GM18511 (cell line): ENCODE results near the gene TAMM41.
"Not testable (repeated sequence)": the region's sequence is repeated elsewhere in the genome, so short reads cannot be mapped to it uniquely, and the experiment has no call there.

Source experiments
- ATAC-seq: cut with Tn5 transposase; IDR thresholded peaks from one replicate; pipeline ENCODE4 v1.9.1; 2021; ENCODE audit warnings: mild to moderate bottlenecking, moderate library complexity; ENCODE audit not compliant: unreplicated experiment

TAMM41 gene, protein sequence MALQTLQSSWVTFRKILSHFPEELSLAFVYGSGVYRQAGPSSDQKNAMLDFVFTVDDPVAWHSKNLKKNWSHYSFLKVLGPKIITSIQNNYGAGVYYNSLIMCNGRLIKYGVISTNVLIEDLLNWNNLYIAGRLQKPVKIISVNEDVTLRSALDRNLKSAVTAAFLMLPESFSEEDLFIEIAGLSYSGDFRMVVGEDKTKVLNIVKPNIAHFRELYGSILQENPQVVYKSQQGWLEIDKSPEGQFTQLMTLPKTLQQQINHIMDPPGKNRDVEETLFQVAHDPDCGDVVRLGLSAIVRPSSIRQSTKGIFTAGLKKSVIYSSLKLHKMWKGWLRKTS

DNA sequence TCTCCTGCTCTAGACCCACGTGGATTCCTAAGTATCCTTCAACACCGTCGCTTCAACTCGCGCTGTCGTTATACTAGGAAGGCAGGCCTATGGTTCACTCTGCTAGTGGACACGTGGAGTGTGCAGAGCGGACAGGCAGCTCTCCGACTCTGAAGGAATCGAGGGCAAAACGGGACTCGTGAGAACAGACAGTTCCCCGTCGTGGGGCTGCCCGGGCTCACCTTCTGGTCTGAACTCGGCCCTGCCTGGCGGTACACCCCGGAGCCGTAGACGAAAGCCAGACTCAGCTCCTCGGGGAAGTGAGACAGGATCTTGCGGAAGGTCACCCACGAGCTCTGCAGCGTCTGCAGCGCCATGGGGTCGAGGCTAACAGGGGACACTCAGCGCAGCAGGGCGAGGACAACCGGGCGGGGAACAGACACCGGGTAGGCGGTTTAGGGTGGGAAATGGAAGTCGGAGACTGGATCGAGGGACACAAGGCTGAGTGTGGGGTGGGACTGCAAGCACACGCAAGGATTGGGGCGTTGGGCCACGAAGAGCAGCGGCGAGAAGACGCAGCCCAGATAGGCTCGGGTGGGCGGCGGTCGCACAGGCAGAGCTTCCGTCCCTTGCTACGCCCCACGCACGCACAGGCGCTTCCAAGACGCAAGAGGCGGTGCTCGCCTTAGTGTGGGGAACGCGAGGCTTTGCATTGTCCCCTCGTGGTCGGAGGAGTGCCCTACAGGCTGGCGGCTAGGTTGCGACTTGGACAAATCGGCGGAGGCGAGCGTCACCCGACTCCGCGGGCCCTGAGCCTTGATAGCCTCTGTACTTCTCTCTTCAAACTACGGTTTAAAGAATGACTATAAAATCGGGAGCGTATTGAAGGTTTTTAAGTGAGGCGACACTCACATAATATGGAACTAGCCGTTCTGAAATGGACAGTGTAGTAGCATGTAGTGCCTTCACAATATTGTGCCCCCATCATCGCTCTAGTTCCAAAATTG is at the start of gene TAMM41:
TAMM41 (minus strand) TSS at position 605 of the 986 bp plus-strand sequence; CDS start at position 356, 249 bp downstream.
- peak; percentile 100 for ATAC-seq

DNA sequence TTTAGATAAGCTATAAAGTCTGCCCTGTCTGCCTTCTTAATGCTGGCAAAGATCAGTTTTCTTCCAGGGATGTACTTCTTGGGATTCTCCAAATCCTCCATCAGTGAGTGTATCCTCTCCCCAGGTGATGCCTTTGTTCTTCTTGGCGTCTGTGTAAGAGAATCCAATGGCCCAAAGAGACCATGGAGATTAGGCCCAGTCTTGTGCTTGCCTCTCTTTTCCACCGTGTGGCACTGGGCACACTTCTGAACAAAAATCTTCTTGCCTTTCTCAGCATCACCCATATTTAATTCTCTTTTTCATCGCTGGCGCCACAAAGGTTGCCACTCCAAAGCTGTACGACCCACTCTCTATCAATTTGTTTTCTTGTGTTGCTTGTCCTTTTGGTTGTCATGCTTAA is 32.2 kb upstream of the TAMM41 start:
- ATAC-seq: no peak

DNA sequence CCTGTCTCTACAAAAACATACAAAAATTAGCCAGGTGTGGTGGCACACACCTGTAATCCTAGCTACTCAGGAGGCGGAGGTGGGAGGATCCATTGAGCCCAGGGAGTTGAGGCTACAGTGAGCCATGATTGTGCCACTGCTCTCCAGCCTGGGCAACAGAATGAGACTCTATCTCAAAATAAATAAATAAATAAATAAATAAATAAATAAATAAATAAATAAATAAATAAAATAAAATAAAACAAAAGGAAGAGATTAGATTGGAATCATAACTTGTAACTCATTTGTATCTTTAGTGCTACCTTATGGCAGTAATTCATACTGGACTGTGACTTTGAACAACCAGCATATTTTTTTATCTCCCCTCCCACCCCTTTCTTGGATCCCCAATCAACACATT is 28.0 kb upstream of the TAMM41 start:
- not testable (repeated sequence) for ATAC-seq

DNA sequence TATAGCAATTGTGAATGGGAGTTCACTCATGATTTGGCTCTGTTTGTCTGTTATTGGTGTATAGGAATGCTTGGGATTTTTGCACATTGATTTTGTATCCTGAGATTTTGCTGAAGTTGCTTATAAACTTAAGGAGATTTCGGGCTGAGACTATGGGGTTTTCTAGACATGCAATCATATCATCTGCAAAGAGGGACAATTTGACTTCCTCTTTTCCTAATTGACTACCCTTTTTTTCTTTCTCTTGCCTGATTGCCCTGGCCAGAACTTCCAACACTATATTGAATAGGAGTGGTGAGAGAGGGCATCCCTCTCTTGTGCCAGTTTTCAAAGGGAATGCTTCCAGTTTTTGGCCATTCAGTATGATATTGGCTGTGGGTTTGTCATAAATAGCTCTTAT is 17.1 kb upstream of the TAMM41 start:
- not testable (repeated sequence) for ATAC-seq

DNA sequence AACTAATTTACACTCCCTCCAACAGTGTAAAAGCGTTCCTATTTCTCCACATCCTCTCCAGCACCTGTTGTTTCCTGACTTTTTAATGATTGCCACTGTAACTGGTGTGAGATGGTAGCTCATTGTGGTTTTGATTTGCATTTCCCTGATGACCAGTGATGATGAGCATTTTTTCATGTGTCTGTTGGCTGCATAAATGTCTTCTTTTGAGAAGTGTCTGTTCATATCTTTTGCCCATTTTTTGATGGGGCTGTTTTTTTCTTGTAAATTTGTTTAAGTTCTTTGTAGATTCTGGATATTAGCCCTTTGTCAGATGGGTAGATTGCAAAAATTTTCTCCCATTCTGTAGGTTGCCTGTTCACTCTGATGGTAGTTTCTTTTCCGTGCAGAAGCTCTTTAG is 15.9 kb upstream of the TAMM41 start:
- not testable (repeated sequence) for ATAC-seq

DNA sequence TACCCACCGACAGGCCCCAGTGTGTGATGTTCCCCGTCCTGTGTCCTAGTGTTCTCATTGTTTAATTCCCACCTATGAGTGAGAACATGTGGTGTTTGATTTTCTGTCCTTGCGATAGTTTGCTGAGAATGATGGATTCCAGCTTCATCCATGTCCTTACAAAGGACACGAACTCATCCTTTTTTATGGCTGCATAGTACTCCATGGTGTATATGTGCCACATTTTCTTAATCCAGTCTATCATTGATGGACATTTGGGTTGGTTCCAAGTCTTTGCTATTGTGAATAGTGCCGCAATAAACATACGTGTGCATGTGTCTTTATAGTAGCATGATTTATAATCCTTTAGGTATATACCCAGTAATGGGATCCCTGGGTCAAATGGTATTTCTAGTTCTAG is 15.5 kb upstream of the TAMM41 start:
- not testable (repeated sequence) for ATAC-seq

DNA sequence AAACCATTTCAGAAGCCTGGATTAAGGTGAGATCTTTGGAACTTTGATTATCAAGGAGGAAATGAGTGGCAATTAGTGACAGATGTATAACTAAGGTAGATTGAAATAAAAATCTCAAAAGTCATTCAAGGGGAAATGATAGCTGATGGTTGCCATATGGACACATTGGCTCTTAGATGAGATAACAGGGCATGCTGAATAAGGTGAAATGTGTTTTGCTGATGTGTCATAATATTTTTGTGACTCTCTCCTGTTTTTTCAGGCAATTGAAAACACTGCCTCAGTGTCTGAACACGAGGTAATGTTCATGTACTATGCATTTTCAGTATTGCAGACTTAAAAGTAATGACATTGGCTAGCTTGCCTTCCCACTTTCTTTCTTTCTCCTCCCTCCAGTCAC is 13.5 kb upstream of the TAMM41 start:
- ATAC-seq: not testable (repeated sequence)

DNA sequence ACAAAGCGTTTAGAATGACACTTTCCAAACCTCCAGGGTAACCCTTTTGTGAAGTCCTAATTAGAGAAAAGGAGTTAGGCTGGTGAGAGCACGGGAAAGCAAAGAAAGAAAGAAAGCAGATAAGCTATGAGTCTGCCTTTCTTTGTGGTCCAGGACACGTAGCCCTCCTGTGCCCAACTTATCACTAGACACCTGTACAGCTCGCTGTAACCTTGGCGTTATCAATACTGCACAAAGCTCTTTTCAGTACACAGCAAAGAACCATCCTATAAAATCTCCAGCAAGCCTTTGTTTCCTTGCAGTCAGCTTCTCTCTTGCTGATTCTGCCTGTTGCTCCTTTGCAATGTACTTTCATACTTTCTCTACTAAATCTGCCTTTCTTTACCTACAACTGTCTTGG is 6.8 kb upstream of the TAMM41 start:
- no peak for ATAC-seq

DNA sequence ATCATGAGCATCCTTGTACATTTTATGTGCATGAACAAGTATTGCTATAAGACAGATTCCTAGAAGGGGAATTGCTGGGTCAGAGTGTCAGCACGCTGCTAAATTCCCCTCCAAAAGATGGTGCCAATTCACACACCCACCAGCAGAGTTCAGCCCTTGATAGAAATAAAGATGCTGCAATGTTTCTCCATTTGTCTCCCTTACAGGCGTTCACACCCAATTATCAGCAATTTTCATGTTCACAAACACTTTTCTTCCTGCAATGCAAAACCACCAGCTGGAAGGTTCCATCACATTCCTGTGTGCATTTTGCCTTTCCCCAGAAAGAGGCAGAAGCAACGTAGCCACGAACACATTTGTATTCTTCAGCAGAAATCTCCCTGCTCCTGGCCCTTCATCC is 3.3 kb upstream of the TAMM41 start:
- ATAC-seq: no peak

DNA sequence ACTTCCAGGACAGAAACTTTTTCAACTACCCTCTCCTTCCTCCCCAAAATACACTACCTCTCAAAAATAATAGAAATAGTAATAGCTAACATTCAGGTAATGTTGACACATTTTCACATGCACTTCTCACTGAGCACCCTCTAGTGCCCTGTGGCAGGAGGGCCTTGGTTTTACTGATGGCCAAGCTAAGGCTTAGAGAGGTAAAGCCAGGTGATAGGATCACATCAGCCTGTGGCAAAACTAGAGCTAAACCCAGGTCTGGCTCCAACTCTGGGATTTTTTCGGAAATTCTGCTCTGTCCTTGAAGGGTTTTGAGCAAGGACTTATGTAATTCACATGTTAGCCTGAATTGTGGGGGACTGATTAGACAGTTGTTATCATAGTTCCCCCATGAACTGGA is 922 bp upstream of the TAMM41 start:
- no peak for ATAC-seq

DNA sequence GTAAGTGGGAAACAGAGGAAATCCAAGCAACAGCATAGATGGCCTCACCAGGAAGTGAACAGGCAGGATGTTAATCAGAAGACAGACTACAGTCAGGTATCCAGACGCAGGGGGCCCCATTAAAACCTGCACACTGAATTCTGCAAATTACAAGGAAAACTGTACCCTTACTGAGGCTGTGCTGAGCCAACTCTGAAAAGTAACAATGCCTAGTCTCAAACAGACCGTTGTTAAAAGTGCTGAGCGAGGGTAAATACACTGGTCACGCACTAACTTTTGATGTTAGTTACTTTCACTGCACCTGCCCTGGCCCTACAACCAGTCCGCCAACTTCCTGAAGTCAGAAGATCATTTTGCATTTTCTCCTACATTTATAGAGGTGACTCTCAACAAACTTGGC is 1.0 kb downstream of the TAMM41 start:
- ATAC-seq: no peak

DNA sequence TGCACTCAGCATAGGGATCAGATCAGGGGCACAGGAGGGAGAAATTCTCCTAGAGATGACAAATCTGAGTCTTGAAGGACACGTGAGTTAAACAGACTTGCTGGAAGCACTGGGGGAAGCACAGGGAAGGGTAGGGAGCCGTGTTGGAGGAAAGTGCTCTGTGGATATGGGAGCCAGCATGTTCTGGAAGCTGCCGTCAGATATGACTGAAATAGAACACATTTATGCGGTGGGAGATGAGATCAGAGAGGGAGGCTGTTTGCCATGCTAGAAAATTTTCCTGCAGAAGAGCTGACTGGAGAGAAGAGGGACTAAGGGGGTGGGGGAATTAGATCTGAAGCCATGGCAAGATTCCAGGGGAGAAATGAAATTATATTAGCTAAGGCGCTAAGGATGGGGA is 1.8 kb downstream of the TAMM41 start:
- no peak for ATAC-seq

DNA sequence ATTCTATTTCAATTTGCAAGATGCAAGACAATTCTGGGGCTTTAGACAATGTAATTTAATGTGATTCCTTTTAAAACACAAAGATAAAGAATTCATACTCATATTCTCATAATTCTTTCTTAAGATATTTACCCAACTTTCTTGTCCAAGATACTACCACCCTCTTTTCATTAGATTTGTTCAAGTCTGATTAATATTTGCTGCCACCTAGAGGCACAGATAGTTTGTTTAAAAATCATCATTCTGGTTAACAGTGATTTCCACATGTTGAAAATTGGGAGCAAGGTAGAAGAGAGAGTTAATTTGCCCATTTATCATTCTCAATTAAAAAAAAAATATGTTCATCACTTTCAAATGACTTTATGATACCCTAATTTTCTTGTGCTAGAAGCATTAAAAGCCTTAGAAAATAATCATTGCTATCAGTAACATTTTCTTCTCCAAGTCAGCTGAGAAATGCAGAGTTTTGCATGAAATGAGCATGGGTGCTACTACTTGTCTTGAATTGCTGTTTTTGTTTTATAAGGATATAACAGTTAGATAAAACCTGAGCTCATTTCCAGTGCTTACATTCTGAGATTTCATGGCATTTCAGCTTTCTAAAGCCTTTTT is 11.6 kb downstream of the TAMM41 start:
- no peak for ATAC-seq

DNA sequence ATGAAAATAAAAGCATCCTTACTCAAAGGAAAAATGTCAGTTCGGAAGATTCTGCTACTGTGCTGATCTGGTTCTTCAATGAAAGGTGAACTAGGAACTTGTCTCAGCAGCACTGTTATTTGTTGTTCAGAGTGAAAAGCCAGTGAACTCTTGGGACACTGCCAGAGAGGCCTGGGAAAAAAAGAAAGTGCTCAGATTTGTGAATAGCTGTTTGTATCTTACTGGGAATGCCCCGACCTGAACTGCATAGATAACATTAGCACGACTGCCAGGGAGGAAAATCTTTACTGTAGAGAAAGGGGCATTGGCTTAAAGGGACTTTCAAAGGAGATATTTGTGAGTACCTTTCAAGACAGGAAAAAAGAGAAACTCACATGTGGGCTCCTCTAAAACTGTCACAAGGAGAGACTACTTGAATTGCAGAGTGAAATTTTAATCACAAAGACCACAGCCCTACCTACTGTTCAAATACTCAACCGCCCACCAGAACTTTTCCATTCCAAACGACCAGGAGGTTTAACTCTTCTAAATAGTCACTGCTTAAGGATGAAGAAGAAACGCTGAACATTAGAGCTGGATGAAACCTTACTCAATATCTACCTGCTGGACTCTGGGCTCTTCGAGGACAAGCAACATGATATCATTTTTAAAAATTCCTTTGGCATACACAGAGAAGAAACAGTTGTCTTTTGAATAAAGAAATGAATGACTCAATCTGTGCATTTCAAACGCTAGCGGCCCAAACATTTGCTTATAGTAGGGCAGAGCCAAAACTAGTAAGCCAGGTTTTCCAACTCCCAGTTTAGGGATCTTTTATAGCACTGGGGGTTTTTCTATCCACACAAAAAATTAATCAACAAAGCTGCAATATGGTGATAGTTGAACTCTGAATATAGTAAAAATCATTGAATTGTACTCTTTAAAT is 13.4 kb downstream of the TAMM41 start:
- no peak for ATAC-seq

DNA sequence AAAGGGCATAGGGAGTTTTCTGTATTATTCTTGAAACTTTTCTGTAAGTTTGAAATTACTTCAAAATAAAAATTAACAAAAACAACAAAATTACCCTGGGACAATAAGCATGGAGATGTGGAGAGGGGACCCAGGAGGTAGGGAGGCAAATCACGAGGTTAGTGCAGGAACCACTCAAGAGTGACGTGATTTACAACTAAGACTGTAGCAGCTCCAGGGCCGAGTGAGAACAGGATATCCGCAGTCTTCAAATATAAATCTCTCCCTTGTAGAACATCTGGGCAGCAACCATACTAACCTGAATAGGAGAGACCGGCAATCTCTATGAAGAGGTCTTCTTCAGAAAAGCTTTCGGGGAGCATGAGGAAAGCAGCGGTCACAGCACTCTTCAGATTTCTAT is 17.3 kb downstream of the TAMM41 start:
- no peak for ATAC-seq

DNA sequence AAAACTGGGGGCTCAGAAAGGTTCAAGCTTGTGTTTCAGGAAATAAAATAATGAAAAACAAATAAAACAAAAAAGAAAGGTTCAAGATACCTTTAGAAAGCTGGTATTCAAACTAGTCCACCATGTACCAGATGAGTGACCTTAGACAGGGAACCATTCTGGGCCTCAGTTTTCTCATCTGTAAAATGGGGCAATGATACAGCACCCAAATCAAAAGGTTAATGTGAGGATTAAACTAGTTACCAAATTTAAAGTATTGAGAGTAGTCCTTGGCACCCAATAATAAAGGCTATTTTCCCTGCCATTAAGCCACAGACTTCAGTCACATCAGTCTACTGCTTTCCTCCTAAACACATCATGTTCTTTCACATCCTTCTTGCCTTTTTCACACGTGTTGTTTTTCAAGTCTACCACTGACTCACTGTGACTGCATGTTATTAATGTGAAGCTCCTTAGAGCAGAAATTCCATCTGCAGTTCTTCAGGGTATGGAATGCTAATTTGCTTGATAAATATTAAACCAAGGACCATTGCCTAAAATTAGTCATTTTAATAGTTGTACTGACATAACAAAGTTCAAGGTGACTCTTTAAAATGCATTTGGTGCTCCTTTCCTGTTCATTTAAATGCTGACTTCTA is 19.9 kb downstream of the TAMM41 start:
- no peak for ATAC-seq

DNA sequence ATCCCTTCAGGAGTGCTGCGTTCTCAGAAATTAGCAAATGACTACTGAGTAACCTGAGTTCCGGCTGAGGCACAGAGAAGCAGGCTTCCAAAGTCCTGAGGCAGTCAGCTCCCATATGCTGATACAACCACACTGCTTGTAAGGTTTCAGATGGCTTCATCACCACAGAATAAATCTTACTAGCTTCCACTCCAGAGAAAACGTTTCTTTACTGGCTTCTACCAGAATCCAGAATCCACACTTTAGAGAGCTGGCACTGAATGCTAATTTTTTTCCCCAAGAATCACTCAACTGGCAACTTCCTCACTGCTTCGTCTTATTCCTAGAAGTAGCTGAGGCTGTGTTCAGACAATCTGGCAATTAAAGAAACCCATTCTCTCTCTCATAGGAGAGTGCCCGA is 21.4 kb downstream of the TAMM41 start:
- ATAC-seq: no peak

DNA sequence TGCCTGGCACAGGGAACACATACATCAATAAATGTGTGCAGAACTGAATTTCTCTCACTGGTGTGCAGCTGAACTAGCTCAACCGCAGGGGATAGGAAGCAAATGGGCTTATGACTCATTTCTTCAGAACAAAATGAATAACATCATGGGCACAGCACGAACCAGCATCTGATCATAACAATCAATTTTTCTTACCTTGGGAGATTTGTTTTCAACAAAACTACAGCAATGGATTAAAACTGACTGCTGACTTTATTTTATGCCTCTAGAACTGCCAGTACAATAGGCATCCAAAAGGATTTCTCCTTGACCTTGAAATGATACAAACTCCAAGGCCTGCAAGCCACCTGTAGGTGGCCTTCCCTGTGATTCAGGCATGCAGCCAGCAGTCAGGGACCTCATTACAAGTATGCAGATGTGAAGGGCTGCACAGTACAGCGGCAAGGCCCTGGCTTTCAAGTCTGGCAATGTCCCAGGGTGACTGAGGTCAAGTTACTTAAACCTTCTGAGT is 26.1 kb downstream of the TAMM41 start:
- ATAC-seq: peak; percentile 91

DNA sequence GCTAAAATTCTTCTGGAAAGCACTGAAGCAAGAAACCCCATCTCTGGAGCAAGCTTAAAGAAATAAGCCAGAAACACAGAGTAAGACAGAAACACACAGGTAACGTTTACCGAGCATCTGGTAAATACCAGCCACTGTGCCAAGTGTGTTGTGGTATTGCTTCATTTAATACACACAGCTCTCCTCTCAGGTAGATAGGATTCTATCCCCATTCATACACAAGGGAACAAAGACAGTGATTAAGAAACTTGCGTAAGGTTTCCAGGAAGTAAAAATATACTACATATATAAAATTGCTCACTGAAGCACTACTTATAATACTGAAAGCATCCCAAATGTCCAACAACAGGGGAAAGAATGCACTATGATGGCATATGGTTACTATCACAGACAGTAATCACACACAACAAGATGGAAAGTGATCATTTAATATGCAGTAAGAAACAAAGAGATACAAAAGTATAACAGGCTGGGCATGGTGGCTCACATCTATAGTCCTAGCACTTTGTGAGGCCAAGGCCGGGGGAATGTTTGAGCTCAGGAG is 27.5 kb downstream of the TAMM41 start:
- ATAC-seq: no peak
